ENCODE measurements around the gene RNF152. TPM values are rescaled to one million over a fixed set of nuclear protein-coding genes. Genes with fewer than 3 reads are reported as not detected.

RNF152 gene
- total RNA-seq, 6 donors from 2014 or later: 6.3 to 24.0 (median 17.9) TPM

- H3K4me3 ChIP-seq: no peak overlapping the region
- ATAC-seq (ENCODE audit: low FRiP score in 2 of 2) (no peak), DNase-seq (no peak)
- H3K27ac ChIP-seq: no peak overlapping the region
- H3K9me3 ChIP-seq: no peaks in the 10 kb centered on the region
- H3K4me1 ChIP-seq: peaks cover 4 to 17% (median 13%) of the 10 kb centered on the region in 4 donors
- H3K27me3 ChIP-seq: peaks cover 0 to 3% (median 3%) of the 10 kb centered on the region in 4 donors
- H3K36me3 ChIP-seq: peaks cover 0 to 5% (median 0%) of the 10 kb centered on the region in 4 donors
- no peak for TF ChIP-seq POLR2AphosphoS5 (IDR thresholded peaks at IDR 0.05)
- TF ChIP-seq CTCF (IDR thresholded peaks at IDR 0.05): no peak
- no peak for TF ChIP-seq POLR2A (IDR thresholded peaks at IDR 0.05)
- no peak for TF ChIP-seq EP300 (IDR thresholded peaks at IDR 0.05)
- 76 to 87% methylated on average over 6 of the region's 6 CpGs for WGBS, 2 donors
These were observed 5.0 kb downstream of the RNF152 start for GRCh38 chr18:61887838-61888237.

- no peak for DNase-seq
- Histone ChIP-seq H3K27ac (peak overlapping the region in 1 of 4 donors; percentile 23), H3K36me3 (peaks cover 0 to 5% (median 0%) of the 10 kb centered on the region in 4 donors), H3K27me3 (no peaks in the 10 kb centered on the region), H3K4me1 (peaks cover 4 to 10% (median 6%) of the 10 kb centered on the region in 4 donors), H3K4me3 (no peak overlapping the region), H3K9me3 (no peaks in the 10 kb centered on the region)
- no peak for ATAC-seq (ENCODE audit: low FRiP score in 2 of 2)
- TF ChIP-seq POLR2A (IDR thresholded peaks at IDR 0.05): no peak
- TF ChIP-seq POLR2AphosphoS5 (IDR thresholded peaks at IDR 0.05): no peak
- TF ChIP-seq CTCF (IDR thresholded peaks at IDR 0.05): no peak
- TF ChIP-seq EP300 (IDR thresholded peaks at IDR 0.05): no peak
- WGBS, 2 donors: 86% methylated on average over 2 of the region's 2 CpGs
These were observed 9.3 kb downstream of the RNF152 start for GRCh38 chr18:61883547-61883946.

GRCh38 chr18:61882296-61883004 is 10.4 kb downstream of the RNF152 start:
- H3K4me3 ChIP-seq: no peak overlapping the region
- no peak for ATAC-seq (ENCODE audit: low FRiP score in 2 of 2)
- peaks cover 0 to 6% (median 4%) of the 10 kb centered on the region in 4 donors for H3K4me1 ChIP-seq
- H3K9me3 ChIP-seq: no peaks in the 10 kb centered on the region
- no peak overlapping the region for H3K27ac ChIP-seq
- no peaks in the 10 kb centered on the region for H3K27me3 ChIP-seq
- no peaks in the 10 kb centered on the region for H3K36me3 ChIP-seq
- no peak for DNase-seq
- 75 to 89% methylated on average over 4 of the region's 4 CpGs for WGBS, 2 donors
- no peak for TF ChIP-seq CTCF (IDR thresholded peaks at IDR 0.05)
- TF ChIP-seq POLR2A (IDR thresholded peaks at IDR 0.05): no peak
- TF ChIP-seq EP300 (IDR thresholded peaks at IDR 0.05): no peak
- no peak for TF ChIP-seq POLR2AphosphoS5 (IDR thresholded peaks at IDR 0.05)

GRCh38 chr18:61876899-61877298 is 15.9 kb downstream of the RNF152 start:
- no peak for ATAC-seq (ENCODE audit: low FRiP score in 2 of 2)
- 84 to 94% methylated on average over 4 of the region's 4 CpGs for WGBS, 2 donors
- H3K4me1 ChIP-seq: no peaks in the 10 kb centered on the region

More at GRCh38 chr18:61876899-61877298, 15.9 kb downstream of the RNF152 start:
- no peaks in the 10 kb centered on the region for H3K27me3 ChIP-seq
- H3K9me3 ChIP-seq: no peaks in the 10 kb centered on the region
- DNase-seq: no peak
- H3K27ac ChIP-seq: no peak overlapping the region
- H3K36me3 ChIP-seq: no peaks in the 10 kb centered on the region
- no peak overlapping the region for H3K4me3 ChIP-seq
- TF ChIP-seq POLR2A (IDR thresholded peaks at IDR 0.05) (no peak), POLR2AphosphoS5 (IDR thresholded peaks at IDR 0.05) (no peak), EP300 (IDR thresholded peaks at IDR 0.05) (no peak), CTCF (IDR thresholded peaks at IDR 0.05) (no peak)
